ENCODE measurements around the gene KIF5C. TPM values are rescaled to one million over a fixed set of nuclear protein-coding genes. Genes with fewer than 3 reads are reported as not detected.
A peak's percentile ranks its signal among the peaks of the same experiment; 100 is the strongest.

Gene KIF5C
- total RNA-seq, 6 donors from 2014 or later = 0.44 to 1.6 (median 0.85) TPM

DNA sequence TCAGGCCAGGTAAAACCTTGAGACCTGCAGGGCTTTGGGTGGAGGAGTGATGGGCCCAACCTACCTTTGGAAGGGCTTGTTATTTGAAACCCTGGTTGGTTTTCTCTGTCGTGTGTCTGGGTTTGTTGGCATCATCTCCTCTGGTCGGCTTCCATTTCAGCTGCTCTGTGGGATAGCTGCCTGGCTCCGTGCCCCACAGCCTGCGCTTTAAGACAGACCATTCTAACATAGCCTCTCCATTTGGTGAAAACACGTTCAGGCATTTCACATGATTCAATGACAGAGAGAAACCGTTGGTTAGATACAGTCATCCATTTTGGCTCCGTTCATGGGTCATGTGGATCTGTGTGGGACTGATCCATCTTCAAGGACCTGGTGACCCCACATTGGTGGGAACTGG, 126.5 kb downstream of the KIF5C start:
- DNase-seq (no peak), ATAC-seq (ENCODE audit: low FRiP score in 2 of 2) (no peak)
- 87% methylated on average over 7 of the region's 7 CpGs for WGBS, 2 donors
- H3K4me1 ChIP-seq = no peaks in the 10 kb centered on the region
- H3K27me3 ChIP-seq = no peaks in the 10 kb centered on the region
- H3K27ac ChIP-seq = no peak overlapping the region
- no peak for TF ChIP-seq EP300 (IDR thresholded peaks at IDR 0.05)
- TF ChIP-seq, protein P1, sequence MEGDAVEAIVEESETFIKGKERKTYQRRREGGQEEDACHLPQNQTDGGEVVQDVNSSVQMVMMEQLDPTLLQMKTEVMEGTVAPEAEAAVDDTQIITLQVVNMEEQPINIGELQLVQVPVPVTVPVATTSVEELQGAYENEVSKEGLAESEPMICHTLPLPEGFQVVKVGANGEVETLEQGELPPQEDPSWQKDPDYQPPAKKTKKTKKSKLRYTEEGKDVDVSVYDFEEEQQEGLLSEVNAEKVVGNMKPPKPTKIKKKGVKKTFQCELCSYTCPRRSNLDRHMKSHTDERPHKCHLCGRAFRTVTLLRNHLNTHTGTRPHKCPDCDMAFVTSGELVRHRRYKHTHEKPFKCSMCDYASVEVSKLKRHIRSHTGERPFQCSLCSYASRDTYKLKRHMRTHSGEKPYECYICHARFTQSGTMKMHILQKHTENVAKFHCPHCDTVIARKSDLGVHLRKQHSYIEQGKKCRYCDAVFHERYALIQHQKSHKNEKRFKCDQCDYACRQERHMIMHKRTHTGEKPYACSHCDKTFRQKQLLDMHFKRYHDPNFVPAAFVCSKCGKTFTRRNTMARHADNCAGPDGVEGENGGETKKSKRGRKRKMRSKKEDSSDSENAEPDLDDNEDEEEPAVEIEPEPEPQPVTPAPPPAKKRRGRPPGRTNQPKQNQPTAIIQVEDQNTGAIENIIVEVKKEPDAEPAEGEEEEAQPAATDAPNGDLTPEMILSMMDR (IDR thresholded peaks at IDR 0.05) = no peak
- TF ChIP-seq POLR2AphosphoS5 (IDR thresholded peaks at IDR 0.05) = no peak
- TF ChIP-seq POLR2A (IDR thresholded peaks at IDR 0.05) = no peak
- no peaks in the 10 kb centered on the region for H3K9me3 ChIP-seq
- H3K4me3 ChIP-seq = no peak overlapping the region
- no peaks in the 10 kb centered on the region for H3K36me3 ChIP-seq

DNA sequence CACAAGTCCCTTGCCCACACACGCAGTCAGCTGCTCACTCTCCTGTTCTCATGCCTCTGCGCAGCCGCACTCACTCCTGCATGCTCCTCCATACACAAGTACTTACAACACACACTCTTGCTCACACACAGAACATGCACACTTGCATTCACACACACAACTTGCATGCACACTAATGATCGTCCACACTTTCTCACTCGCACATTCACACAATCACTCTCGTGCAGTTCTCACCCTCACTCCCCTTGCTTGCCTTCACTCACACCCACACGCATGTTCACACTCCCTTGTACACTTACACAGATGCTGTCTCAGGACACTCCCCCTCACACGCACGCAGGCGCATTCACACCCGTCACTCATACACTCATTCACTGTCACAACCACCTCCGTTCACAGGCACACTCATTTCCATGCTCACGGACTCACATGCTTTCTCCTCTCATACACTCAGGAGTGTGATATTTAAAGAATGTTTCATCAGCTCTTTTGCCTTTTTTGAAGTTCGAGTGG, 127.4 kb downstream of the KIF5C start:
- Histone ChIP-seq H3K36me3 (no peaks in the 10 kb centered on the region), H3K27me3 (no peaks in the 10 kb centered on the region), H3K4me1 (no peaks in the 10 kb centered on the region), H3K27ac (no peak overlapping the region), H3K9me3 (no peaks in the 10 kb centered on the region), H3K4me3 (no peak overlapping the region)
- DNase-seq (no peak), ATAC-seq (ENCODE audit: low FRiP score in 2 of 2) (no peak)
- WGBS, 2 donors = 91 to 92% methylated on average over 14 of the region's 14 CpGs
- TF ChIP-seq, protein P1 (IDR thresholded peaks at IDR 0.05) = no peak
- TF ChIP-seq EP300 (IDR thresholded peaks at IDR 0.05) (no peak), POLR2A (IDR thresholded peaks at IDR 0.05) (no peak), POLR2AphosphoS5 (IDR thresholded peaks at IDR 0.05) (no peak)

DNA sequence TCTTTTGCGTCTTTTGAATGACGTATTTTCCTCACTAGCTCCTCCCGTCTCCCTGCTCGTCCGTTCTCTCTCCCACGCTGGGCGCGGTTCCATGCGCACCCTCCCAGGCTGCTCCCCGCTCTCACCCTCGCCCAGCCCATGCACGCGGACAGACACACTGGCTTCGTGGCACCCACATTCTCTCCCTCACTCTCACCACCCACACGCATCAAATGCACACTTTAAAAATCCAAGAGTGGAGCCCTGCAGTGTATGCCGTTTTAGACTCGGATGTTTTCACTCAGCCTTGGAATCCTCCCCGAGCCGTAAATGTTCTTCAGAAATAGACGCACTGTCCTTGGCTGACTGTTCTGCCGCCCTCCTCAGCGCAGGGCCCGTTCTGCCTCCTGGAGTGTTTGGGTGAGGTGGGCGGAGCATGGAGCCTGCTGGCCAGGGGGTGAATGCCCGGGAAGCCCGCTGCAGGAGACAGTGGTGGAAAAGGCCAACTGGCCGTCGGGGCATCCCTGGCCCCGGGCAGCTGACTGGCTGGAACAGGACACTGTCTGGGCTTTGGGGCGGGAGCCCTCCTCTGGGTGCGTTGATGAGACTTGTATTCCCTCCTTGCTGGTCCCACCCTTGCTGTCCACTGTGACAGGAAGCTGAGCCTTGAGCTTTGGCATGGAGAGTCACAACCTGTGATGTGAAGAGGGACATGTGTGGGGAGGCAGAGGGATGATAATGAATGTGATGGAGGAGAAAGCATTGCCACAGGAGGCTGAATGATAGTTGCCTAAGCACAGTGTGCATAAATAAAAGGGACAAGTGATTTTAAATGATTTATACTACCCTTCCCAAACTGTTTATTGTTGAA, 128.1 kb downstream of the KIF5C start:
- H3K4me1 ChIP-seq = no peaks in the 10 kb centered on the region
- 92 to 97% methylated on average over 30 to 31 of the region's 31 CpGs for WGBS, 2 donors
- peak in 1 of 2 donors; percentile 54 for ATAC-seq (ENCODE audit: low FRiP score in 2 of 2)
- no peak overlapping the region for H3K4me3 ChIP-seq
- DNase-seq = peak in 1 of 2 donors; percentile 54
- no peaks in the 10 kb centered on the region for H3K36me3 ChIP-seq
- H3K9me3 ChIP-seq = no peaks in the 10 kb centered on the region
- H3K27ac ChIP-seq = no peak overlapping the region
- TF ChIP-seq POLR2A (IDR thresholded peaks at IDR 0.05) = no peak
- H3K27me3 ChIP-seq = no peaks in the 10 kb centered on the region

DNA sequence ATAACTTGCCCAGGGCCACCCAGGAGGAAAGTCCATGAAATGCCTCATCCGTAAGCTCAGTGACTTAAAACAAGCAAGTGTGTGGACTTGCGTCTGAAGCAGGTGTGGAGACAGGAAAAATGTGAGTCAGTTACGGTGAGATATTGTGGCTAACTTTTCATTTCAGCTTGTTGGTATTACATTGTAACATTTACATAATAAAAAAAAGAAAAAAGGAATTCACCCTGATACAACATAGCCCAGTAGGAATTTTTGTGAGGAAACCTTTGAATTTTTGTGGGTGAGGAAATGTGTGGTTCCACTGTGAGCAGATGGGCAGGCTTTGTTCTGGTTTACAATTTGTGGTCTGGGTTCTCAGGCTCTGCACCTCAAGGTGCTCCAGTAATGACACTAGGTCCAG, 129.8 kb downstream of the KIF5C start:
- H3K4me1 ChIP-seq = no peaks in the 10 kb centered on the region
- H3K27me3 ChIP-seq = no peaks in the 10 kb centered on the region
- ATAC-seq (ENCODE audit: low FRiP score in 2 of 2) (no peak), DNase-seq (no peak)
- TF ChIP-seq, protein P1 (IDR thresholded peaks at IDR 0.05) = no peak
- no peak for TF ChIP-seq POLR2AphosphoS5 (IDR thresholded peaks at IDR 0.05)
- TF ChIP-seq EP300 (IDR thresholded peaks at IDR 0.05) = no peak
- no peak for TF ChIP-seq POLR2A (IDR thresholded peaks at IDR 0.05)
- H3K36me3 ChIP-seq = no peaks in the 10 kb centered on the region
- H3K9me3 ChIP-seq = no peaks in the 10 kb centered on the region
- H3K4me3 ChIP-seq = no peak overlapping the region
- WGBS, 2 donors = 87% methylated on average over 3 of the region's 3 CpGs
- no peak overlapping the region for H3K27ac ChIP-seq

DNA sequence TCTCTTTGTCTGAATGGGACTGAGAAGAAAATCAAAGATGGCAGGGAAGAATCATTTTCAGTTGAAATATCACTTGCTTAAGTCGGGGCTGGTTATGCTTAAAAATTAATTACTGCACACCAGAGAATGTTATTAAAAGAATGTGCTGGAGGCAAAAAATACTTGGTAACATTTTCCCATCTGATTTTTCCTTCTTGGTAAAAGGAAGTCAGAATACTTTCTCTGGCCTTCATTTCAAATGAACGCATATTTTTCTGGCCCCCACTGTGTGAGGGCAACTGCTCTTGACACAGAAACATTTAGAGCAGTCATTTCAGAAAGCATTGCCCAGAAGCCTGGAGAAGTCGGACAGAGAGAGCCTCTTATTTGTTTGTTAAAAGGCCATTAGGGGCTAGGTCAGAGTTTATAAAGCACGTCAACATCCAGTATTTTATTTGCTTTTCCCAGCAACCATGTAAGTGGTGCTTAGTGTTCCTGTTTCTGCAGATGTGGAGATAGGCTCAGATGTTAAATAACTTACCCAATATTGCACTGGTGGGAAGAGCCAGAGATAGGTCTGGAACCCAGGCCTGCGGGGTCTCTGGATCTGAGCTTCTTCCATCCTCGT, 130.5 kb downstream of the KIF5C start:
- TF ChIP-seq EP300 (IDR thresholded peaks at IDR 0.05) (no peak), POLR2A (IDR thresholded peaks at IDR 0.05) (no peak), POLR2AphosphoS5 (IDR thresholded peaks at IDR 0.05) (no peak)
- TF ChIP-seq, protein P1 (IDR thresholded peaks at IDR 0.05) = no peak
- no peaks in the 10 kb centered on the region for H3K36me3 ChIP-seq
- H3K4me3 ChIP-seq = no peak overlapping the region
- DNase-seq (no peak), ATAC-seq (ENCODE audit: low FRiP score in 2 of 2) (no peak)
- H3K27me3 ChIP-seq = no peaks in the 10 kb centered on the region
- no peak overlapping the region for H3K27ac ChIP-seq
- no peaks in the 10 kb centered on the region for H3K4me1 ChIP-seq
- 64 to 75% methylated on average over 6 of the region's 6 CpGs for WGBS, 2 donors
- no peaks in the 10 kb centered on the region for H3K9me3 ChIP-seq
